Measurements from ENCODE around the gene CLDN22.

Gene CLDN22

GRCh38 chr4:183287677-183288076 is 32.4 kb downstream of the CLDN22 start:
- TF ChIP-seq ZFP30 (CRISPR knock-in tag; IDR thresholded peaks at IDR 0.05) (no peak), PPARA (CRISPR knock-in tag; IDR thresholded peaks at IDR 0.05; ENCODE audit: borderline replicate concordance) (no peak), RARB (CRISPR knock-in tag; IDR thresholded peaks at IDR 0.05) (no peak), POU6F1 (CRISPR knock-in tag; IDR thresholded peaks at IDR 0.05; ENCODE audit: borderline replicate concordance, low read depth) (no peak), SNAI2 (CRISPR knock-in tag; IDR thresholded peaks at IDR 0.05) (no peak), ZNF70 (CRISPR knock-in tag; IDR thresholded peaks at IDR 0.05) (no peak), ZNF8 (CRISPR knock-in tag; IDR thresholded peaks at IDR 0.05) (no peak), ZNF565 (CRISPR knock-in tag; conservative IDR thresholded peaks at IDR 0.05; ENCODE audit: low read depth) (no peak), CREB5 (CRISPR knock-in tag; IDR thresholded peaks at IDR 0.05; ENCODE audit: low read depth) (no peak), ISL1 (CRISPR knock-in tag; IDR thresholded peaks at IDR 0.05) (no peak), BACH2 (CRISPR knock-in tag; IDR thresholded peaks at IDR 0.05; ENCODE audit: borderline replicate concordance) (no peak), TOX (CRISPR knock-in tag; IDR thresholded peaks at IDR 0.05; ENCODE audit: borderline replicate concordance) (no peak), PATZ1 (CRISPR knock-in tag; IDR thresholded peaks at IDR 0.05; ENCODE audit: borderline replicate concordance) (no peak), CSRNP3 (CRISPR knock-in tag; IDR thresholded peaks at IDR 0.05) (no peak), ARNTL (CRISPR knock-in tag; IDR thresholded peaks at IDR 0.05; ENCODE audit: borderline replicate concordance, low read depth) (no peak), ESRRG (CRISPR knock-in tag; IDR thresholded peaks at IDR 0.05) (no peak), ZC3H10 (CRISPR knock-in tag; IDR thresholded peaks at IDR 0.05) (no peak), CSDC2 (CRISPR knock-in tag; IDR thresholded peaks at IDR 0.05) (no peak), OSR1 (CRISPR knock-in tag; IDR thresholded peaks at IDR 0.05) (no peak), ZFP3 (CRISPR knock-in tag; IDR thresholded peaks at IDR 0.05) (no peak)
- no peak for ATAC-seq

GRCh38 chr4:183287309-183287659 is 32.8 kb downstream of the CLDN22 start:
- ATAC-seq: no peak
- TF ChIP-seq ZNF70 (CRISPR knock-in tag; IDR thresholded peaks at IDR 0.05): no peak
- no peak for TF ChIP-seq PPARA (CRISPR knock-in tag; IDR thresholded peaks at IDR 0.05; ENCODE audit: borderline replicate concordance)
- no peak for TF ChIP-seq SNAI2 (CRISPR knock-in tag; IDR thresholded peaks at IDR 0.05)
- TF ChIP-seq ZNF565 (CRISPR knock-in tag; conservative IDR thresholded peaks at IDR 0.05; ENCODE audit: low read depth): no peak
- no peak for TF ChIP-seq TSHZ2 (CRISPR knock-in tag; IDR thresholded peaks at IDR 0.05)
- no peak for TF ChIP-seq RARB (CRISPR knock-in tag; IDR thresholded peaks at IDR 0.05)
- TF ChIP-seq CREB5 (CRISPR knock-in tag; IDR thresholded peaks at IDR 0.05; ENCODE audit: low read depth): no peak
- no peak for TF ChIP-seq TCF4 (CRISPR knock-in tag; IDR thresholded peaks at IDR 0.05; ENCODE audit: borderline replicate concordance)
- TF ChIP-seq ZNF8 (CRISPR knock-in tag; IDR thresholded peaks at IDR 0.05): no peak
- no peak for TF ChIP-seq OSR1 (CRISPR knock-in tag; IDR thresholded peaks at IDR 0.05)
- TF ChIP-seq POU6F1 (CRISPR knock-in tag; IDR thresholded peaks at IDR 0.05; ENCODE audit: borderline replicate concordance, low read depth): no peak
- TF ChIP-seq PATZ1 (CRISPR knock-in tag; IDR thresholded peaks at IDR 0.05; ENCODE audit: borderline replicate concordance): no peak
- TF ChIP-seq ESRRG (CRISPR knock-in tag; IDR thresholded peaks at IDR 0.05): no peak
- no peak for TF ChIP-seq ISL1 (CRISPR knock-in tag; IDR thresholded peaks at IDR 0.05)
- no peak for TF ChIP-seq BACH2 (CRISPR knock-in tag; IDR thresholded peaks at IDR 0.05; ENCODE audit: borderline replicate concordance)
